ENCODE measurements around the gene ATRNL1.

DNA sequence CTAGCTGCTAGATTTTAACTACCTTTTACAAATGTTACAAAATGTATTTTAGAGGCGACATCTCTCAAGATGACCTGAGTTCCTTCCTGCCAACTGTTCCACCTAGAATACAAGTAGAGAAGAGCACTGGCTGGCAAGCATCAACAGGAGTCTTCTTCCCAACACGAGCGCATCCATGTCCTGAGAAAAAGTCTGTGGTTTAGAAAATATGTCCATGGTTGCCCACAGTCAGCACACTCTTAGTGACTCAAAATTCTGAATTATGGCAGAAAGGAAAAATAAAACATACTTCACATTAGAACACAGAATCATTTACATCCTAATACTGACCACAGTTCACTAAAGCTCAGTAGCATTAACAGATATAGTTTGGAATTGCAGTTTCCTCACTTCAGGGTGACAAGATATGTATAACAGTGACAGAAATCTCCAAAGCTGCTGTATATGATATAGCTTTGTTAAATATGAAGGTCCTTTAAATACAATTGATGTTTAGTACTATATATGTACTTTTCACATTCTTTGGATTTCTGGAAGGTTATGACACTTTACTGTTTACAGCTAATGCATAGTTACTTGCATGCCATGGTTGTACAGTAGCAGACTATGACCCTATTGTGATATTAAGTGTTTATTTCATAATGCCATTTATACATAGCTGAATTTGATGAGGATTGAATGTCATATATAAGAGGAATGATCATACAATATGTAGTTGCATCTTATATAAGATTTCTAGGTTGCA lies 852.7 kb downstream of the ATRNL1 start:
- TF ChIP-seq EZH2phosphoT487 (IDR thresholded peaks at IDR 0.05; ENCODE audit: low read depth, severe bottlenecking, unreplicated experiment): no peak
- TF ChIP-seq, protein P1, sequence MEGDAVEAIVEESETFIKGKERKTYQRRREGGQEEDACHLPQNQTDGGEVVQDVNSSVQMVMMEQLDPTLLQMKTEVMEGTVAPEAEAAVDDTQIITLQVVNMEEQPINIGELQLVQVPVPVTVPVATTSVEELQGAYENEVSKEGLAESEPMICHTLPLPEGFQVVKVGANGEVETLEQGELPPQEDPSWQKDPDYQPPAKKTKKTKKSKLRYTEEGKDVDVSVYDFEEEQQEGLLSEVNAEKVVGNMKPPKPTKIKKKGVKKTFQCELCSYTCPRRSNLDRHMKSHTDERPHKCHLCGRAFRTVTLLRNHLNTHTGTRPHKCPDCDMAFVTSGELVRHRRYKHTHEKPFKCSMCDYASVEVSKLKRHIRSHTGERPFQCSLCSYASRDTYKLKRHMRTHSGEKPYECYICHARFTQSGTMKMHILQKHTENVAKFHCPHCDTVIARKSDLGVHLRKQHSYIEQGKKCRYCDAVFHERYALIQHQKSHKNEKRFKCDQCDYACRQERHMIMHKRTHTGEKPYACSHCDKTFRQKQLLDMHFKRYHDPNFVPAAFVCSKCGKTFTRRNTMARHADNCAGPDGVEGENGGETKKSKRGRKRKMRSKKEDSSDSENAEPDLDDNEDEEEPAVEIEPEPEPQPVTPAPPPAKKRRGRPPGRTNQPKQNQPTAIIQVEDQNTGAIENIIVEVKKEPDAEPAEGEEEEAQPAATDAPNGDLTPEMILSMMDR (IDR thresholded peaks at IDR 0.05; ENCODE audit: poor library complexity): no peak

Data from hepatocyte (in vitro differentiated cells).